H54 (cell line): ENCODE results near the gene SLC17A2.
"Not testable (repeated sequence)": the region's sequence is repeated elsewhere in the genome, so short reads cannot be mapped to it uniquely, and the experiment has no call there.

Source experiments
- DNase-seq: peaks from one replicate; pipeline ENCODE4 v3.0.0; 2011; ENCODE audit warnings: low spot score, mixed read lengths; ENCODE audit not compliant: insufficient read length
- FAIRE-seq: peaks from 3 replicates; lab custom pipeline; 2011; peaks lifted over from hg19 to GRCh38; lab: Jason Lieb, UNC
- POLR2A ChIP-seq: IDR thresholded peaks from 2 replicates; pipeline ENCODE4 v1.6.1; 2011; ENCODE audit warnings: low read depth, mild to moderate bottlenecking, low read length

The SLC17A2 gene

DNA sequence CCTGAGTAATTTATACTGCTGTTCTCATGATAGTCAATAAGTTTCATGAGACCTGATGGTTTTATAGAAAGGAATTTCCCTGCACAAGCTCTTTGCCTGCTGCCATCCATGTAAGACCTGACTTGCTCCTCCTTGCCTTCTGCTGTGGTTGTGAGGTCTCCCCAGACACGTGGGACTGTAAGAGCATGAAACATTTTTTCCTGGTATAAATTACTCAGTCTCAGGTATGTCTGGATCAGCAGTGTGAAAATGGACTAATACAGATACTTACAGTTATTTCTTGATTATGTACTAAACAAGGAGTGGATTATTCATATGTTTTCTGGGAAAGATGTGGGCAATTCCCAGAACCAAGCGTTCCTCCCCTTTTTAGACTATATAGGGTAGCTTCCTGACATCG lies 30.2 kb upstream of the SLC17A2 start:
- FAIRE-seq = no peak
- no peak for DNase-seq
- no peak for TF ChIP-seq POLR2A

GRCh38 chr6:25959890-25960536 lies 29.5 kb upstream of the SLC17A2 start:
- no peak for TF ChIP-seq POLR2A
- FAIRE-seq = no peak
- no peak for DNase-seq

GRCh38 chr6:25958700-25959162 lies 28.2 kb upstream of the SLC17A2 start:
- TF ChIP-seq POLR2A = no peak
- no peak for FAIRE-seq
- no peak for DNase-seq

GRCh38 chr6:25956226-25956625 lies 25.7 kb upstream of the SLC17A2 start:
- no peak for TF ChIP-seq POLR2A
- no peak for FAIRE-seq
- DNase-seq = no peak

- no peak for TF ChIP-seq POLR2A
- FAIRE-seq = no peak
Observed at GRCh38 chr6:25954756-25955155, 24.3 kb upstream of the SLC17A2 start.

GRCh38 chr6:25953733-25954132 lies 23.2 kb upstream of the SLC17A2 start:
- no peak for DNase-seq
- no peak for FAIRE-seq
- TF ChIP-seq POLR2A = no peak

More at GRCh38 chr6:25954756-25955155, 24.3 kb upstream of the SLC17A2 start:
- no peak for DNase-seq

DNA sequence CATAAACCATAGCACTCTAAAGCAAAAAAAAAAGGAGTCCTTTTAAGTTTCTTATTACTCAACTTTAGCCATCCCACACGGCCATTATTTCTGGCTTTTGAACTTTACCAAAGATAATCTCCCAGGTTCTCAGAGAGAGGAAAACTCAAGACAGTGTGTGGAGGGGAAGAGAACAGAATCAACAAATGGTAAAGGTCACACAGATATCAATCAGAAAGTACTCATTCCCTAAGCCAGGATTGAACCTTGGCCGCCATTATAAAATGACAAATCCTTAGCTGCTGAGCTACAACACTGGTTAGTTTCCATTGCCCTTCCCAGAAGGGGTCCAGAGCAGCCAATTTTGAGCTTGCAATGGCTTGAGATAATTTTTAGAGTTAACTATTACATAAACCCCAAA lies 22.0 kb upstream of the SLC17A2 start:
- no peak for TF ChIP-seq POLR2A
- DNase-seq = no peak
- no peak for FAIRE-seq

GRCh38 chr6:25951296-25952032 lies 21.0 kb upstream of the SLC17A2 start:
- TF ChIP-seq POLR2A = no peak
- no peak for FAIRE-seq
- no peak for DNase-seq

DNA sequence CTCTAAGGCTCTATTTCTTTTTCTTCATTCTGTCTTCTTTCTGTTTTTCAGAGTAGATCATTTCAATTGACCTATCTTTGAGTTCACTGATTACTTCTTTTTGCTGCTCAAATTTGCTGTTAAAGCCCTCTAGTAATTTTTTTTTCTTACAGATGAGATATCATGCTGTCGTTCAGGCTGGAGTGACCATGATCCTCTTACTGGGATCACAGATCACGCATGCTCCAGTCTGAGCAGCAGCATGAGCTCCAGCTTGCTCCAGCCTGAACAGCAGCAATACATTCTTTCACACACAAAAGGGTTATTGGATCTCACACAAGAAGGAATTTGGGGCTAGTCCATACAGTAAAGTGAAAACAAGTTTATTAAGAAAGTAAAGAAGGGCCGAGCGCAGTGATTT lies 19.8 kb upstream of the SLC17A2 start:
- no peak for TF ChIP-seq POLR2A
- no peak for FAIRE-seq
- no peak for DNase-seq

GRCh38 chr6:25949695-25950094 lies 19.2 kb upstream of the SLC17A2 start:
- TF ChIP-seq POLR2A = no peak

DNA sequence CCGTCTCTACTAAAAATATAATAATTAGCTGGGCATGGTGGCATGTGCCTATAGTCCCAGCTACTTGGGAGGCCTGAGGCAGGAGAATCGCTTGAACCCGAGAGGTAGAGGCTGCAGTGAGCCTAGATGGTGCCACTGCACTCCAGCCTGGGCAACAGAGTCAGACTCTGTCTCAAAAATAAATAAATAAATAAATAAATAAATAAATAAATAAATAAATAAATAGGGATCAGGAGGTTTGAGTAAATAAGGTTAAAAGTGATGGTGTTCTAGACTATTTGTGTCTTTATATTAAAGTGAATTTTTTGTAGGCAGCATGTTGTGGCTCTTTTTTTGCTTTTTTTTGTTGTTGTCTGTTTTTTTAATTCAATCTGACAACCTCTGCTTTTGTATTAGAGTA lies 17.0 kb upstream of the SLC17A2 start:
- DNase-seq, FAIRE-seq: not testable (repeated sequence)

More at GRCh38 chr6:25949695-25950094, 19.2 kb upstream of the SLC17A2 start:
- DNase-seq (no peak), FAIRE-seq (no peak)

GRCh38 chr6:25946631-25947030 lies 16.1 kb upstream of the SLC17A2 start:
- FAIRE-seq (no peak), DNase-seq (no peak)
- TF ChIP-seq POLR2A = no peak

DNA sequence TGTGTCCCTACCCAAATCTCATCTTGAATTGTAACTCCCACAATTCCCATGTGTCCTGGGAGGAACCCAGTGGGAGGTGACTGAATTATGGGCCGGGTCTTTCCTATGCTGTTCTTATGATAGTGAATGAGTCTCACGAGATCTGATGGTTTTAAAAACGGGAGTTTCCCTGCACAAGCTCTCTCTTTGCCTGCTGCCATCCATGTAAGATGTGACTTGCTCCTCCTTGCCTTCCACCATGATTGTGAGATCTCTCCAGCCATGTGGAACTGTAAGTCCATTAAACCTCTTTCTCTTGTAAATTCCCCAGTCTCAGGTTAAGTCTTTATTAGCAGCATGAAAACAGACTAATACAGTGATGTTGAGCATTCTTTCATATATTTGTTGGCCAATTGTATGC lies 15.2 kb upstream of the SLC17A2 start:
- not testable (repeated sequence) for FAIRE-seq, DNase-seq

DNA sequence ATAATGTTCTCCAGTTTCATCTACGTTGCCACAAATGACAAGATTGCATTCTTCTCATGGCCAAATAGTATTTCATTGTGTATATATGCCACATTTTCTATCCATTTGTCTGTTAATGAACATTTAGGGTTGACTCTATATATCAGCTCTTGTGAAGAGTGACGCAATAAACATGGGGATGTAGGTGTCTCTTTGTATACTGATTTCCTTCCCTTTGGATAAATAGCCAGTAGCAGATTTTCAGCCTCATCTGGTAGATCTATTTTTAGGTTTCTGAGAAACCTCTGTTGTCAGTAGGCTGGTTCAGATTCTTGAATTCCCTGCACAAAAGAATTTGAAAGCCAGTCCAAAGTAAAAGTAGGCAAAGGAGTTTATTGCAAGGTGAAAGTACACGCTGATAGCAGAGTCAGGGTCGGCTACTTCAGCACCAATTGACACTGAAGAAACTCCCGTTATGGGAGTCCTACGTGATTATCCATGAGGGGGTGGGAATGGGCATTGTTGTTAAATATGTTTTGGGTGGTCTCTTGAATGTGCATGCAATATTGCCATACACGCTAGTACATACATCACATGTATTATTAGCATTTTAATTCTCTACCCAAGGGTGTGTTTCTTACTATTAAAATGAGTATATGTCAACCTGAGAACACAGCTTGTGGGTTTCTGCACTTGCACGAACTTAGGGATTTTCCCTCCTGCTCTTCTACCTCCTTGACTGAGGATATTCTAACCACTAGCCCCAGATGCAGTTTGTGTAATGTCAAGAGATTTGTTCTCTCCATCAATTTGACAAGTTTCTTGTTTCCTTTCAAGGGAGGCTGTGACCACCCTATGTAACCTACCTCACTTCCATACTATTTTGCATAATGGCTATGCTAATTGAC lies 14.4 kb upstream of the SLC17A2 start:
- FAIRE-seq (no peak), DNase-seq (no peak)
- TF ChIP-seq POLR2A = no peak
